SHP77 (cell line): Measurements from ENCODE around the gene CDK8.

Experiments
- DNase-seq, 2 experiments: peaks; one replicate each; lab custom pipeline; 2025; lab: John Stamatoyannopoulos, UW

The CDK8 gene

GRCh38 chr13:26446751-26447150 lies 192.8 kb downstream of the CDK8 start:
- DNase-seq = no peak

GRCh38 chr13:26448032-26448431 lies 194.1 kb downstream of the CDK8 start:
- DNase-seq = no peak

- no peak for DNase-seq
Measured at GRCh38 chr13:26449063-26449848, 195.3 kb downstream of the CDK8 start.
